Vein endothelial cell (primary cell): ENCODE measurements around the gene TPRX2. TPM values are rescaled to one million over a fixed set of nuclear protein-coding genes. Genes with fewer than 3 reads are reported as not detected.

ENCODE experiments used
- total RNA-seq: library from RNA; depleted of rRNA; stranded (reverse); fragments of >200 nt; gene quantifications from 2 replicates; pipeline ENCODE4 v1.2.3, GENCODE V29; 2012

Gene TPRX2, protein sequence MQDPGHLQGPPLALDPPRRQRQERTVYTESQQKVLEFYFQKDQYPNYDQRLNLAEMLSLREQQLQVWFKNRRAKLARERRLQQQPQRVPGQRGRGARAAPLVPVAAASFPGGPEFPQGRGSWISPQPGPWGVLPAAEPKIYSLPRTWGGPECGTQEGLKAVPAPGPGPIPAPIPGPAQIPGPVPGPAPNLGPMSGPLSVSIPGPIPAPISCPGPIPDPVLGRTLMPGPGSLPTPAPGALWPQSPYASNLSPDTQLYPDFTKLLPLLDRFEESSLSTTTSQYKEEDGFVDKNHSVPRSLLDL
- total RNA-seq: not detected in 2 replicates

DNA sequence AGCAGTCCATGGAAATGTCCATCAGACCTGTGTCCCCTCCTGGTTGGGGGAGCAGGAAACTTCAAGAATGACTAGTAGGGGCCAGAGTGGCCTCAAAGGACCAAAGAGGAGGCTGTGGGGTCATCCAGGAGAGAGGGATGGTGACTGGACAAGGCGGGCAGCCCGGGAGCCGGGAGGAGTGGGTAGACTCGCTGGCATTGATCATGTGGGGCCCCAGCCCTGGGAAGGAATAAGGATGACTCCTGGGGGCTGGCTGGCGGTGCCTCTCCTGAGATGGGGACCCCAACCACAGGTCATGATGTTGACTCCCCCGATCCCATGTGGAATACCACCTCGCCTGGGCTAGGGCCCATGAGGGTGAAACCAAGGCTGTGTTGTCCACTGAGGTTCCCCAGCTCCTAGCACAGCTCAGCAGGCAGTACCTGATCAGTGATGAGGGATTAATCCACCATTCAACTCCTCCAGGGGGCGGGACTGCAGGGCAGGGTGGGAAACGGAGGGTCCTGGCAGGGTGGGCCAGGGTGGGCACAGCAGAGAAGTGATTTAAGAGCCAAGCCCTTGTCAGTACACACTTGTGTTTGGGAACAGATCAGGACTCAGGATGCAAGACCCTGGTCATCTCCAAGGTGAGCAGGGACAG, at the start of gene TPRX2:
Gene TPRX2, plus strand, starts transcription at position 590 of the 640 bp plus-strand sequence. Its CDS starts 12 bp downstream, at position 602.

GRCh38 chr19:47821460-47822020, 37.5 kb upstream of the TPRX2 start, which contains the start of gene CRX:
CRX (plus strand) TSS chr19:47821937; CDS start chr19:47834444, 12,507 bp downstream.

GRCh38 chr19:47886010-47886559, 27.1 kb downstream of the TPRX2 start, which contains the start of gene SULT2A1:
SULT2A1 (minus strand) TSS chr19:47886315; CDS start chr19:47886257, 58 bp downstream.

Other genes starting within 250 kb of the TPRX2 start
- gene EHD2, start 145.8 kb upstream of the TPRX2 start, total RNA-seq: 150 and 171 TPM in 2 replicates
- gene NOP53, start 113.7 kb upstream of the TPRX2 start, total RNA-seq: 67.4 and 97.0 TPM in 2 replicates
- 342 and 531 TPM in 2 replicates for gene SELENOW, start 80.5 kb upstream of the TPRX2 start, total RNA-seq
- not detected in 2 replicates for gene TPRX1, start 54.7 kb upstream of the TPRX2 start, total RNA-seq
- gene CRX, start 37.3 kb upstream of the TPRX2 start, total RNA-seq: not detected in 2 replicates
- not detected in 2 replicates for gene SULT2A1, start 27.1 kb downstream of the TPRX2 start, total RNA-seq
- gene BSPH1, start 132.9 kb downstream of the TPRX2 start, total RNA-seq: not detected in 2 replicates
- gene ELSPBP1, start 135.4 kb downstream of the TPRX2 start, total RNA-seq: not detected in 2 replicates
- not detected in 2 replicates for gene CABP5, start 184.8 kb downstream of the TPRX2 start, total RNA-seq